Measurements from ENCODE around the gene RASGRF1. TPM values are rescaled to one million over a fixed set of nuclear protein-coding genes. Genes with fewer than 3 reads are reported as not detected.

The RASGRF1 gene
- total RNA-seq, 1 experiment from 2014 or later, result 0.24 TPM

GRCh38 chr15:79089331-79089889 lies 1.2 kb downstream of the RASGRF1 start:
- Histone ChIP-seq H3K27ac (no peak overlapping the region), H3K36me3 (no peaks in the 10 kb centered on the region), H3K9me3 (replicated peaks) (no peaks in the 10 kb centered on the region), H3K27me3 (replicated peaks) (peaks cover 69% of the 10 kb centered on the region), H3K4me1 (replicated peaks) (peaks cover 3% of the 10 kb centered on the region; the same call in 1 of the 2 replicates), H3K4me3 (no peak overlapping the region)
- DNase-seq (ENCODE audit: low read depth in 1 of 2, low spot score in 2 of 2), result peak in 1 of 2 experiments; percentile 34

- Histone ChIP-seq H3K4me3 (no peak overlapping the region), H3K27ac (no peak overlapping the region), H3K36me3 (no peaks in the 10 kb centered on the region), H3K27me3 (replicated peaks) (peaks cover 76% of the 10 kb centered on the region), H3K4me1 (replicated peaks) (peaks cover 3% of the 10 kb centered on the region; the same call in 1 of the 2 replicates), H3K9me3 (replicated peaks) (no peaks in the 10 kb centered on the region)
- peak in 1 of 2 experiments; percentile 13 for DNase-seq (ENCODE audit: low read depth in 1 of 2, low spot score in 2 of 2)
These were observed 2.0 kb downstream of the RASGRF1 start for GRCh38 chr15:79088426-79089205.

- Histone ChIP-seq H3K4me3 (no peak overlapping the region), H3K27ac (no peak overlapping the region), H3K27me3 (replicated peaks) (peaks cover 77% of the 10 kb centered on the region), H3K9me3 (replicated peaks) (no peaks in the 10 kb centered on the region), H3K36me3 (no peaks in the 10 kb centered on the region), H3K4me1 (replicated peaks) (peaks cover 3% of the 10 kb centered on the region; the same call in 1 of the 2 replicates)
- DNase-seq (ENCODE audit: low read depth in 1 of 2, low spot score in 2 of 2), result no peak
These were observed 3.8 kb downstream of the RASGRF1 start for GRCh38 chr15:79086814-79087213.

- no peak overlapping the region for H3K27ac ChIP-seq
- H3K36me3 ChIP-seq, result no peaks in the 10 kb centered on the region
- peaks cover 55% of the 10 kb centered on the region for H3K27me3 ChIP-seq (replicated peaks)
- H3K4me1 ChIP-seq (replicated peaks), result no peaks in the 10 kb centered on the region
- H3K9me3 ChIP-seq (replicated peaks), result no peaks in the 10 kb centered on the region
- no peak overlapping the region for H3K4me3 ChIP-seq
- DNase-seq (ENCODE audit: low read depth in 1 of 2, low spot score in 2 of 2), result peak in 1 of 2 experiments; percentile 33
These were observed 6.1 kb downstream of the RASGRF1 start for GRCh38 chr15:79084308-79084968.

- DNase-seq (ENCODE audit: low read depth in 1 of 2, low spot score in 2 of 2), result no peak
- Histone ChIP-seq H3K36me3 (no peaks in the 10 kb centered on the region), H3K27ac (no peak overlapping the region), H3K9me3 (replicated peaks) (no peaks in the 10 kb centered on the region), H3K27me3 (replicated peaks) (peaks cover 42% of the 10 kb centered on the region), H3K4me1 (replicated peaks) (no peaks in the 10 kb centered on the region), H3K4me3 (no peak overlapping the region)
These were observed 7.4 kb downstream of the RASGRF1 start for GRCh38 chr15:79083154-79083553.

- no peak for DNase-seq (ENCODE audit: low read depth in 1 of 2, low spot score in 2 of 2)
- H3K27me3 ChIP-seq (replicated peaks), result peaks cover 36% of the 10 kb centered on the region
- H3K4me1 ChIP-seq (replicated peaks), result no peaks in the 10 kb centered on the region
These were observed 8.1 kb downstream of the RASGRF1 start for GRCh38 chr15:79082363-79083070.

GRCh38 chr15:79078763-79079410 lies 11.7 kb downstream of the RASGRF1 start:
- Histone ChIP-seq H3K9me3 (replicated peaks) (no peaks in the 10 kb centered on the region), H3K4me1 (replicated peaks) (no peaks in the 10 kb centered on the region)

More at GRCh38 chr15:79082363-79083070, 8.1 kb downstream of the RASGRF1 start:
- Histone ChIP-seq H3K4me3 (no peak overlapping the region), H3K27ac (no peak overlapping the region), H3K36me3 (no peaks in the 10 kb centered on the region), H3K9me3 (replicated peaks) (no peaks in the 10 kb centered on the region)

GRCh38 chr15:79078003-79078402 lies 12.6 kb downstream of the RASGRF1 start:
- Histone ChIP-seq H3K4me1 (replicated peaks) (no peaks in the 10 kb centered on the region), H3K4me3 (no peak overlapping the region), H3K9me3 (replicated peaks) (no peaks in the 10 kb centered on the region), H3K27ac (no peak overlapping the region), H3K27me3 (replicated peaks) (0 out of 2 replicates have a peak, but pooled peaks cover 7% of the 10 kb centered on the region), H3K36me3 (no peaks in the 10 kb centered on the region)
- no peak for DNase-seq (ENCODE audit: low read depth in 1 of 2, low spot score in 2 of 2)

More at GRCh38 chr15:79078763-79079410, 11.7 kb downstream of the RASGRF1 start:
- no peak for DNase-seq (ENCODE audit: low read depth in 1 of 2, low spot score in 2 of 2)
- no peaks in the 10 kb centered on the region for H3K36me3 ChIP-seq
- H3K27ac ChIP-seq, result no peak overlapping the region
- no peak overlapping the region for H3K4me3 ChIP-seq
- H3K27me3 ChIP-seq (replicated peaks), result peaks cover 16% of the 10 kb centered on the region

GRCh38 chr15:79076661-79077060 lies 13.9 kb downstream of the RASGRF1 start:
- H3K27me3 ChIP-seq (replicated peaks), result no peaks in the 10 kb centered on the region
- no peak overlapping the region for H3K27ac ChIP-seq
- no peaks in the 10 kb centered on the region for H3K9me3 ChIP-seq (replicated peaks)
- no peak for DNase-seq (ENCODE audit: low read depth in 1 of 2, low spot score in 2 of 2)
- H3K4me1 ChIP-seq (replicated peaks), result no peaks in the 10 kb centered on the region
- H3K4me3 ChIP-seq, result no peak overlapping the region
- H3K36me3 ChIP-seq, result no peaks in the 10 kb centered on the region

GRCh38 chr15:79075256-79075655 lies 15.3 kb downstream of the RASGRF1 start:
- no peak overlapping the region for H3K4me3 ChIP-seq
- H3K36me3 ChIP-seq, result no peaks in the 10 kb centered on the region
- H3K27ac ChIP-seq, result no peak overlapping the region
- no peak for DNase-seq (ENCODE audit: low read depth in 1 of 2, low spot score in 2 of 2)
- no peaks in the 10 kb centered on the region for H3K9me3 ChIP-seq (replicated peaks)
- H3K27me3 ChIP-seq (replicated peaks), result no peaks in the 10 kb centered on the region
- no peaks in the 10 kb centered on the region for H3K4me1 ChIP-seq (replicated peaks)

- no peaks in the 10 kb centered on the region for H3K36me3 ChIP-seq
- no peak for DNase-seq (ENCODE audit: low read depth in 1 of 2, low spot score in 2 of 2)
- no peaks in the 10 kb centered on the region for H3K4me1 ChIP-seq (replicated peaks)
- H3K4me3 ChIP-seq, result no peak overlapping the region
- H3K27me3 ChIP-seq (replicated peaks), result no peaks in the 10 kb centered on the region
- no peak overlapping the region for H3K27ac ChIP-seq
- H3K9me3 ChIP-seq (replicated peaks), result no peaks in the 10 kb centered on the region
These were observed 17.2 kb downstream of the RASGRF1 start for GRCh38 chr15:79073336-79073735.

GRCh38 chr15:79071901-79072300 lies 18.7 kb downstream of the RASGRF1 start:
- Histone ChIP-seq H3K4me3 (no peak overlapping the region), H3K4me1 (replicated peaks) (no peaks in the 10 kb centered on the region), H3K9me3 (replicated peaks) (no peaks in the 10 kb centered on the region), H3K27ac (no peak overlapping the region), H3K27me3 (replicated peaks) (no peaks in the 10 kb centered on the region), H3K36me3 (no peaks in the 10 kb centered on the region)
- DNase-seq (ENCODE audit: low read depth in 1 of 2, low spot score in 2 of 2), result no peak

GRCh38 chr15:79068790-79069189 lies 21.8 kb downstream of the RASGRF1 start:
- Histone ChIP-seq H3K9me3 (replicated peaks) (no peaks in the 10 kb centered on the region), H3K4me1 (replicated peaks) (no peaks in the 10 kb centered on the region)
- no peak for DNase-seq (ENCODE audit: low read depth in 1 of 2, low spot score in 2 of 2)

More at GRCh38 chr15:79068790-79069189, 21.8 kb downstream of the RASGRF1 start:
- H3K4me3 ChIP-seq, result no peak overlapping the region
- H3K27ac ChIP-seq, result no peak overlapping the region
- H3K27me3 ChIP-seq (replicated peaks), result no peaks in the 10 kb centered on the region
- no peaks in the 10 kb centered on the region for H3K36me3 ChIP-seq

All from SJSA1 (cell line).